Activated T-cell treated with anti-CD3 and anti-CD28 coated beads for 48 hours (primary cell): ENCODE results near the gene MAP2K2.

Experiments
- DNase-seq: peaks from one replicate; pipeline ENCODE4 v3.0.0-alpha.2; 2020; ENCODE audit warnings: low read depth

MAP2K2 gene

DNA sequence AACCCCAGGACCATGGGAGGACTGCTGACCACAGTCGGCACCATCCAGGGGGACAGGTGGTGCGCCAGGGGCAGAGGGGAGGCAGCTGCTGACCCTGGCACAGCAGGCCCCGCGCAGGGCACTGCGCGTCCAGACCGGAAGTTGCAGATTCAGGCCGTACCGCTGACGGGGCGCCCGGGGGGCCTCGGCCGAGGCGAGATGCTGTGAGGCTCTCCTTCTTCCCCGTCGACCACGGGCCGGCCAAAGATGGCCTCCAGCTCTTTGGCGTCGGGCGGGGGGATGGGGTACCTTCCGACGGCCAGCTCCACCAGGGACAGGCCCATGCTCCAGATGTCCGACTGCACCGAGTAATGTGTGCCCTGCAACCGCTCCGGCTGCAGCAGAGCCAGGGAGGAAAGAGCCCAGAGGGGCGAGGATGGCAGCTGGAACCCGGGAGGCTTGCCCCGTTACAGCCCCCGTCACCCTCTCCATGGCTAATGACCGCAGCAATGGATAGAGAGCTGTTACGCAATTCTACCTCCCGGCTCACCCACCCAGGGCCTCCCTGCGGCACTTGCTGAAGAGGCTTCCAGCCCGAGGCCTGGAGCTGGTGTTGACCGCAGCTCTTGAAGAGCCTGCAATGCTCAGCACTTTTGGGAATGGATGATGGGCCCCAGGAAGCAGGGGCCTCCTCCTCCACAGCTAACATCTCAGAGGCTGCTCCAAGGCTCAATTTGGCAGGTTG, 24.7 kb downstream of the MAP2K2 start:
- DNase-seq, result no peak

GRCh38 chr19:4098493-4098892, 25.4 kb downstream of the MAP2K2 start:
- no peak for DNase-seq

- no peak for DNase-seq
Measured at GRCh38 chr19:4097501-4097900, 26.4 kb downstream of the MAP2K2 start.

GRCh38 chr19:4096049-4096892, 27.7 kb downstream of the MAP2K2 start:
- DNase-seq, result no peak

GRCh38 chr19:4095488-4095844, 28.5 kb downstream of the MAP2K2 start:
- DNase-seq, result no peak

DNA sequence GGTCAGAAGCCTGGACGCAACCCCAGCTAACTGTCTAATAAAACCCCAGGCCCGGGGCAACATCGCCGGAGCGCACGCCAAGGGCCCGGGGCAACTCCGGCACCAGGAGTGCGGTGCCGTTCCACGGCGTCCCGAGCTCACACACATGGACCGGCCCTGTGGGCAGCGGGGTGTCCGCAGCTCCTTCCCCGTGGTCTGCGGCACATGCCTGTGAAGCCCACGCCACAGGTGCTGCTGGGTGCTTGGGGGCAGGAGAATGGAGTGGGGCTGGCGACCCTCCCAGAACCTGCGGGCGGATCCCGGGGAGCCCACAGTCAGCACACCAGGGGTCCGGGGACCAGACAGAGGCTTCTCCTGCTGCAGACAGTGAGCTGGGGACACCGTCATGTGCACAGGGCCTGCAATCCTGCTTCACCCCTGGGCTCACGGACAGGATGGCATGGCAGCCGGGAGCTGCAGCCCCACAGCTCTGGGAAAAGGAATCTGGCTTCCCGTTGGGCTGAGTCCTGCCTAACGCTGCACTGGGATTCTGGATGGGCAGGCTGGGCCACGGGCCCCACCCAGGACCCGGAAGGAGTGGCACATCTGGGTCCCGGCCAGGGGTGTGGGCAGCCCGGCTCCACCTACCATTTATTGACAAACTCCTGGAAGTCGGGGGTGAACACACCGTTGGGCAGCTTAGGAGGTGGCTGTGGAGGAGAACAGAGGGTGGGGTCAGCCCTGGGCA, 29.0 kb downstream of the MAP2K2 start:
- no peak for DNase-seq

GRCh38 chr19:4094291-4094690, 29.6 kb downstream of the MAP2K2 start:
- no peak for DNase-seq

GRCh38 chr19:4093643-4094175, 30.2 kb downstream of the MAP2K2 start:
- no peak for DNase-seq

GRCh38 chr19:4090356-4091220, 33.3 kb downstream of the MAP2K2 start:
- DNase-seq, result no peak

GRCh38 chr19:4089946-4090345, 34.0 kb downstream of the MAP2K2 start:
- no peak for DNase-seq

DNA sequence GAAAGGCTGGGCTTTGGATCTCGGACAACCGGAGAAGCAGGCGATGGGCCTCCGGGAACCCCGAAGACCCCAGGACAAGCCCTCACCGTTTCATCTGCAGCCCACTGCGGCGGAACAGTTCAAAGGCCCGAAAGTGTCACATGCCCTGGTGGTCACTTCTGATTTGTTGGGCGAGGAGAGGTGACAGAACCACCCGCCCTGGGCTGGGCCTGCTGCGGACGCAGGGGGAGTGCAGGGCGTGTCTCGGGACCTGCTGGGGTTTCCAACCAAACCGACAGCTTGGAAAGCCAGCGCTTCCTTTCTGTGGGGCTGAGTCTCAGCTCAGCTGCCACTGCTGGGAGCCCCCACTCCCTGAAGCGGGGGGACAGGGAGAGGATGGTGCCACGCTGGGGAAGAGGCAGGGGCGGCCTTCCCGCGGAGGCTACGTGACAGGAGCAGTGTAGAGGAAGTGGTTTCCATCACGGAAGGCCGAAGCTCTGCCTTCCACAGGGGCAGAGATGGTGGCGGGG, 34.5 kb downstream of the MAP2K2 start:
- DNase-seq, result no peak

DNA sequence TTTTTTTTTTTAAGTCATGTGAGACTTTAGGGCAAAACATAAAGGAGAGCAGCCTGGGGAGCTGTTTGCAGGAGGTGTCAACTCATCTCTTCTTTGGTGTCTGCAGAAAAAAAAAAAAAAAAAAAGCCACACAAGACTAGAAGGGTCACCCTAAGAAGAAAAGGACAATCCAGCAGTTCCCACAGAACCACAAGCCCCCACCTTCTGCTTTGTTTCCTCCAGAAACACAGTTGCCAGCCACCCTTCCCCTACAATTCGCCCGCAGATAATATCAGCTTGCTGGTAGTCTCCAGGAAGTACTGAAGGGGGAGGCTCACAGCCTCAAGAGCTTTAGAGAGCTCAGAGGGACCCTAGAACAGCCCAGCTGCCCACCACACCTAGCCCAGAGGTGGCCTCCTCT, 34.9 kb downstream of the MAP2K2 start:
- DNase-seq, result no peak

DNA sequence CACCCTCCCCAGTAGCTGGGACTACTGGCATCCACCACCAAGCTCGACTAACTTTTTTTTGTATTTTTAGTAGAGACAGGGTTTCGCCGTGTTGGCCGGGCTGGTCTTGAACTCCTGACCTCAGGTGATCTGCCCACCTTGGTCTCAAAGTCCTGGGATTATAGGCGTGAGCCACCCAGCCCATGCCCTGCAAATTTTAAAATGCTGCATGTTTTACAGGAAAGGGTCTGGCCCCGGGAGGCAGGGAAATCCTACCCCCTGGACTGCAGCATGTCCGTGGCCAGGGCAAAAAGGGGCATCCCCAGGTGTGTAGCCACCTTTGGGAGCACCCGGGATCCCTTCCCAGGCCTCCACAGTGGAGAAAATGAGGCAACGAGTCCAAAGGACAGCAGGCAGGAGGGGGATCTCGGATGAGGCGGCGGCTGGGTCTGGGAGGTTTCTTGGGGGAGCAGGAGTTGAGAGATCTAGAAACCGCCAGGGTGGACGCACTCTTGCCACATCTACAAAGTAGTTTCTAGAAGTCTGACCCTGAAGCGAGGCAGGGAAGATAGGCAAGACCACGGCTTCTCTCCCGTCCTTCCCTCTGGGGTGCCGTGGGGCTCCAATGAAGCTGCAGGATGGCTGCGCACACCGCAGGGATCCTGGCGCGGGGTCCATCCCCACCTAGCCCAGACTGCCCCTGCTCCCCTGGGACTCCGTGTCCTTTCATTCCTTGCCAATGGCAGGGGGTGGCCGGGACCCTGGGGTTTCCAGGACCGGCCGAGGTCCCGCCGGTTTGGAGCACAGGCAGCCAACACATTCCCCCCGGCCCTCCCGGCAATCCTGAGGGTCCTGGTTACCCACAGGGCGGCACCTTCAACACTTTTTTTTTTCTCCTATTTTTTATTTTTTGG, 35.9 kb downstream of the MAP2K2 start:
- no peak for DNase-seq

DNA sequence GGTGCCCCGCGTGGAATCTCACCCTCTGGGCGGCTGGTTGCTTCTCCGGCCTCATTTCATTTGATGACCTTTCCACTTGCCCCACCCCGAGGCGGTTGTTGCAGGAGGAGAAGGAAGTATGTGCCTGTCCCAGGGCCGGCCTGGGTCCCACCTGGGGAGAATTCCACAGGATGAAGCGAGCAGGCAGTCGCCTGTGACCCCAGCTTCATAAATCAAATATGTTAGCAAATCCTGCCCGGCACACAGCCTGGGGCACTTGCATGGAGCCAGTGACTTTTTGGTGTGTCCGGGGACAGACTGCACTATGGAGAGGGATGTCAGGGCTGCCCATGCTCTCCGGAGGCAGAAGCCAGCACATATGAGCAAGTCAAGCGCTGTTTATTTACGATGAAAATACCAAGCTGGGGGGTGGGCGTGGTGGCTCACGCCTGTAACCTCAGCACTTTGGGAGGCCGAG, 37.5 kb downstream of the MAP2K2 start:
- no peak for DNase-seq

DNA sequence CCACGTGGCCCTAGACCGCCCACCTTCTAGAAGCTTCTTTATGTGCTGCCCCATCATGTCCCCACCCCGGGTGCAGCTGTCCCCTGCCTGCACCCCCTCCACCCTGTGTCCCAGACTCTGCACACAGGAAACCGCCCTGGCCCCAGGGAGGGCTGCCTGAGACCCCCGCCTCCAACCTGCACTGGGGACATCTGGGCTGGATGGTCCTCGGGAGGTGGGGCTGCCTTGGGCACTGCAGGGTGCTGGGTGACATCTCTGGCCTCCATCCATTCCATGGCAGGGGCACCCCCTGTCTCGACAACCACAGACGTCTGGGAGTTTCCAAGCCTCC, 39.4 kb downstream of the MAP2K2 start:
- DNase-seq, result no peak

- DNase-seq, result no peak
Measured at GRCh38 chr19:4083677-4084546, 40.0 kb downstream of the MAP2K2 start.

- DNase-seq, result no peak
Measured at GRCh38 chr19:4082172-4082571, 41.8 kb downstream of the MAP2K2 start.

- no peak for DNase-seq
Measured at GRCh38 chr19:4081441-4082129, 42.3 kb downstream of the MAP2K2 start.

DNA sequence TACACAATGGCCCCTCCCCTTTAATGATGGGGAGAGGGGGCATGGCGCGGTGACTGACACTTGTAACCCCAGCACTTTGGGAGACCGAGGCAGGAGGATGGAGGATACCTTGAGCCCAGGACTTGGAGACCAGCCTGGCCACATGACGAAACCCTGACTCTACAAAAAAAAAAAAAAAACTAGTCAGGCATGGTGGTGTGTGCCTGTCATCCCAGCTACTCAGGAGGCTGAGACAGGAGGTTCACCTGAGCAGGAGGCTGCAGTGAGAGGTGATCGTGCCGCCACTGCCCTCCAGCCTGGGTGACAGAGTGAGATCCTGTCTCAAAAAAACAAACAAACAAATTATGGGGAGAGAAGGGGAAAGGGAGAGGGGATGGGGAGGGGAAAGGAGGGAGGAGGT, 43.4 kb downstream of the MAP2K2 start:
- no peak for DNase-seq
